ENCODE measurements around the gene ADAMTS12.
"Not testable (repeated sequence)": the region's sequence is repeated elsewhere in the genome, so short reads cannot be mapped to it uniquely, and the experiment has no call there.

Gene ADAMTS12

DNA sequence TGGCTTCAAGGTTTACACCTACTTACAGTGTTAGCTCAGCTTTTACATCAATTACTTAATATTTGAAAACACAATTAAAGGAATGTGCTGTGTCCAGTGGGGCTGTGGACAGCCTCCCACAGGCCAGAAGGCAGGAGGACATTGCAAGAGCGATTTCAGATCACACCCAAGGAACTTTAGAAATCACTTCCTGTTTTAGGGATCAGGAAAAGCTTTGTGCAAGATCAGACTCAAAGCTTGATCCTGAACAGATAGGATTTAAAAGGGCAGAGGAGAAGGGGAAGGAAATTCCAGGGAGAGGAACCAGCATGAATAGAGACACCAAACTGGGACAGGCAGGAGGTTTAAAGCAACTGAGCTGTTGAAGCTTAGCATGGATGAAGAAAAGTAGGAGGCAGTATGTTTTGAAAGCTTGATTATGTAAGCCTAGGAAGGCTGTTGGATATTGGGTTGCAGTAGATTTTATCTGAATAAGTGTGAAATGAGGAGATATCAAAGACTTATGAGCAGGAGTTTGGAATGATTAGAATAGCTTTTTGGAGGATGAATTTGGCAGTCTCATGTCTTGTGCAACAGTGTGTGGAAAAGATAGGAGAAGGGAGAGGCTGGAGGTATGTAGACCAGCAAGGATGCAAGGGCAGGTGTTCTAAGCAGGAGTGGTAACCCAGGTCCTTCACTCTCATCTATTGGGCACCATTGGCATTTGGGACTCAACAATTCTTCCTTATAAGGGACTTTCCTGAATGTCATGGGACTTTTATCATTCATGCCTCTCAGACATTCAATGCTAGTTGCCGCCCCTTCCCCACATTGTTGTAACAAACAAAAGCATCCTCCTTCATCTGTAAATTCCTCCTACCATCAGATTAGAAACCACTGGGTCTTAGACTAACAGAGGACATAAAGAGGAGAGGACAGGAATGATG is 327.5 kb downstream of the ADAMTS12 start:
- DNase-seq: no peak

DNA sequence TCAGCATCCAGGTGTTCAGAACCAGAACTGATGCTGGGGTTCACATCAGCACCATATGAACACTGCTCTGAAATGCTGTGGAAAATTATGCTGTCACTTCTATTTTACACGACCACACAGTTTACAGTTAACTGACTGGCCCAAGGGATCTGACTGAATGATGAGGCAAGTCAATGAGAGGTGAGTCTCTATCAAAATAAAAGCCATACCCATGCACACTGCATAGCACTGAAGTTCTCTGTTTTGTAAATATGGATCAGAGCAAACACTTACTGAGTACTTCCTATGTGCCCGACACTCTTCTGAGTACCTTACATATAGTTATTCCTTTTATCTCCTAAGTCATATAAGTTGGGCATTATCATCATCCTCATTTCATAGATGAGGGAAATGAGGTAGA is 328.3 kb downstream of the ADAMTS12 start:
- no peak for DNase-seq

DNA sequence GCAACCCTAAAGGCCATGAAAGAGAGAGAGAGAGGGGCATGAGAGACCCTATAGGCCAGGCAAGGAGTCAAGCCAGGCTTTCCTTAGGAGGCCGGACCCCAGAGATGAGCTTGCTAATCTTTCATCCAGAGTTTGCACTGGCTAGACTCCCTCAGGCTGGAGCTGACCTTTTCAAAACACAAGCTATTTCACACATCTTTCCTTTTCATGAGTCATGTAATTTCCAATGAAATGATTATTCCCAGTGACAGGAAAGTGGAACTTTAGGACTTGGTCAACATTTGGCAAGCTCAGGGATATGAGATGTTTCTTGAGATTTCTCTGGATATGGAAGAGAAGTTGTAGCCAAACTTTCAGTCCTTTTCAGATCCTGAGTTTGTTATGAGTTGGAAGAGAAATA is 333.3 kb downstream of the ADAMTS12 start:
- no peak for DNase-seq

DNA sequence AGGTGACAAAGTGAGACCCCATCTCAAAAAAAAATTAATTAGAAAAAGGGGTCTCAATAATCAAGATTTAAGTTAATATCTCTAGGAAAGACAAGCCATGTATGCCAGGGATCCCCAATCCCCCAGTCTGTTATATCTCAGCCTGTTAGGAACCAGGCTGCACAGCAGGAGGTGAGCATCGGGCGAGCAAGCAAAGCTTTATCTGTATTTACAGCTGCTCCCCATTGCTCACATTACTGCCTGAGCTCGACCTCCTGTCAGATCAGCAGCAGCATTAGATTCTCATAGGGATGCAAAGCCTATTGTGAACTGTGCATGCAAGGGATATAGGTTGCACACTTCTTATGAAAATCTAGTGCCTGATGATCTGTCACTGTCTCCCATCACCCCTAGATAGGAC is 334.2 kb downstream of the ADAMTS12 start:
- no peak for DNase-seq

DNA sequence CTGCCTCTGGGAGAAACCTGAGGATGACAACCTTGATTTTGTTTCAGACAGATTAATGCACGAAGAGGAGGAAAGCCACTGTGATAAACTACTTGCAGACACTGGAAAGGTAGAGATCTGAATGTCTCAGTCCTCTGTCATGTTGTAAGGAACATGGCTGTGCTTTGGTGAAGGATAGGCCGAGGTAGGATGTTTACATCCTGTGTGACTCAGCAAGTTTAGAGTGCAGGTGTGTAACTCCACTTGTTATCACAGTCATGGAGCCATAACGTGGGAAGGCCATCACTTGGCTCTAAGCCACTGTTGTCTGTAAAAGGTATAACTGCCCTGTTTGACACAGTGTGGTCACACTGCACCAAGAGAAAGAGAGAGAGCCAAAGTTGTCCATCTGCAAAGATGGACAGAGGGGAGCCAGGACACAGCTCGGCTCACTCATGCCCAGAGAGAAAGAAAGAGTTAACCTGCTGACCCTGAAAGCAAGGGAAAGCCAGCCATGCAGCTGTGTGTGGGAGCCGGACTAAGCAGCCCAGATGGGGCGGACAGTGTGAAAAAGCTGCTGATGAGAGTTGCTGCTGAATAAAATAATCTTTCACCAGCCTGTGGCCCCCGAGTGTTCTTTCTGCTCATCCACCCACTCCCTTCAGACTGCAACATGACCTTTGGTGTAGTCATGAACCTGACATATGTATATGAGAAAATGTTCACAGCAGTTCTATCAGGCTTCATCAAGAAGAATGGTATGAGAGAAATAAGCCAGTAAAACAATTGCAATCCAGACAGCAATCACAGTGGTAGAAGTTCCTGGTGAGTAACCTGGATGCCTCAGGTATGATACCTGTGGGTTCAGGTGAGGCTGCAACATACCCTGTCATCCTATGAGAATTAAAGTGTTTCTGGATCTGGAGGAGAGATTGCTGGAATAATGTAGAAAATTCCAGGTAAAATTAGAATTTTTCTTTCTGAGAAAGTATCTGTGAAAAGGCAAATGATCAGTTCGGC is 335.2 kb downstream of the ADAMTS12 start:
- no peak for DNase-seq

DNA sequence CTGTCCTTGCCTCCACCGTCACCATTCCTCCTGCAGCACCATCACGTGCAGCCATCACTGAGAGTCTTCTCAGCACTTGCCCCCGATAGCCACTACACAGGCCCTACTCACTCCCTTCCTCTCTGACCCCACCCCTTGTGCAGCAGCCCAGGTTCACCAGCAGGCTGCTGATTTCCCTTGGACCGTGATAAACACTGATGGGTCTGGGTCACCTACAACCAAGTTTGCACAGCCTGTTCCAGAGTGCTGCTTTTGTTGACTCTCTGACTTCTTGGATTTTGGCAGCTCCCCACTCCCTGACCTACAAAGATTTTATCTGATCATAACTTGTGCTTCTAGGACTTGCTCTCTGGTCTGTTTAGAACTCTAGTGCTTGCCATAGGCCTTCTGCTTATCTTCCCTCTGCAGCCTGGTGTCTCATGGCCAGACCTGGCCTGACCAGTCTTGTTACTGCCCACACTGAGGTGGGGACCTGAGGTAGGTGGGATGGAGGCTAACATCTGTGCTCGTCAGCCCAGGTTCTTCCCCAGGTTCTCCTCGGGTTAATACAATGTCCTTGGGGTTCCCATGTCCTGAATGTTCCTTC is 341.7 kb downstream of the ADAMTS12 start:
- no peak for DNase-seq

DNA sequence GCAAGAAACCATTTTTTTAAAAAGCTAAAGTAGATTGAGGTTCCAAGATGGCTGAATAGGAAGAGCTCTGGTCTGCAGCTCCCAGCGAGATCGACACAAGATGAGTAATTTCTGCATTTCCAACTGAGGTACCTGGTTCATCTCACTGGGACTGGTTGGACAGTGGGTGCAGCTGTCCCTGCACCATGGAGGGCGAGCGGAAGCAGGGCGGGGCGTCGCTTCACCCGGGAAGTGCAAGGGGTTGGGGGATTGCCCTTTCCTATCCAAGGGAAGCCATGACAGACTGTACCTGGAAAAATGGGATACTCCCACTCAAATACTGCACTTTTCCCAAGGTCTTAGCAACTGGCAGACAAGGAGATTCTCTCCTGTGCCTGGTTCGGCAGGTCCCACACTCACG is 352.0 kb downstream of the ADAMTS12 start:
- DNase-seq: not testable (repeated sequence)

DNA sequence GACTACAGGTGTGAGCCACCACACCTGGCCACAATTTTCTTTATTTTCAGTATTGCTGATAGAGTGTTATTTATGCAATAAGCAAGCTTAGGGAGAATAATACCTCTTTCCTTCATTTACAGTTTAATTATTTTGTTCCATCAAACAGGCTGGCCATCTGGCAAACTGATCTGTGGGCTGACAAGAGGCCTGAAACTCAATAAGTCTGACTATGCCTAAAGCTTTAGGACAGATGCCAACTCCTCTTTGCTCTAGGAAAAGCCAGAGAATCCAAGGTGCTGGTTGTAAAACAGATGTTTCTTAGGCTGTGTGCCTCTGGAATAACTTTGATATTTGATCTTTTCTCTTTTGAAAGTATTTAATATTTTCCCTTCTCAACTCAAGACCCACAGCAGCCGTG is 352.6 kb downstream of the ADAMTS12 start:
- no peak for DNase-seq

DNA sequence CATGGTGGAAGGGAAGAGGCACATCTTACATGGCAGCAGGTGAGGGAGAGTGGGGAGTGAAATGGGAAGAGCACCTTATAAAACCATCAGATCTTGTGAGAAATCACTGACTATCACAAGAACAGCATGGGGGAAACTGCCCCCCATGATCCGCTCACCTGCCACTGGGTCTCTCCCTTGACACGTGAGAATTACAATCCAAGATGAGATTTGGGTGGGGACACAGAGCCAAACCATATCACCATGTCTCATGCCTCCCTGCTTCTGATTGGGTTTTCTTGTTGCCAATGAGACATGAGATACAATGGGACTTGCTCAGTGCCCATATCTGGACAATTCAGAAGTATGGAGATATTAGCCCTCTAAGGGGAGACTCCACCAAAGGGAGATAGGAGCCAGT is 353.6 kb downstream of the ADAMTS12 start:
- DNase-seq: no peak

DNA sequence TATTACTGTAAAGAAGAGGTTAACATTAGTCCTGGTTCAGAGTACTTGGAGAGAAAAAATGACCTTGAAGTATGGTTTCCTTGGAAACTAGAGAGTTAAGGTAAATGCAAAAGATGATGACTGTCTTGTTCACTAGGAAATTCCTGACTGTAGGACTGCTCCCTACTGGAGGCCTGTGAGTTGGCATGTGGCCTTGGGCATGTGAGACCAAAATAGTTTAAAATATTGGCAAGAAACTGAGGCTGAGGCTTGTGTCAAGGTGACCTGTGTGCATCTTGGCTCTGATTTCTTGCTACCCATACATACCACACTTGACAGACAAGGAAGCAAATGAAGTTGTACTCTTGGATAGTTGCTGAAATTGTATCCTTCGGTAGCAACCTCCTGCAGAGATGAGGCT is 354.6 kb downstream of the ADAMTS12 start:
- DNase-seq: no peak

DNA sequence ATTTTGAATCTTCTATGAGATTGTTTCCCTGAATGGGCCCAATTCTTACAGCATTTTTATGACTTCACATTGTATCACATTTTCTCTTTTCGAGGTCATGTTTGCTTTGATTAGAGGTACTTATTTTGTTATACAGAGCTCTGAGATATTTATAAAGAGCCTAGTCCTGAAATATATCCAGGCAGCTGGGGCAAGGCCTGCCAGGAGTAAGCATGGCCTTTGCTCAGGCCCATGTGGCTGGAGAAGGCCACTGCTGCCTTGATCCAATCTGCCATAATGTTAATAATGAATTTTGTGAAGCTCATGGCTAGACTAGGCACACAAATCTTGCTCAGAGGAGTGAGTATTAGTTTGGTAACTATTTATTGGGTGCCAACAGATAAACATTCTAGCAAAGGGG is 355.0 kb downstream of the ADAMTS12 start:
- DNase-seq: no peak

DNA sequence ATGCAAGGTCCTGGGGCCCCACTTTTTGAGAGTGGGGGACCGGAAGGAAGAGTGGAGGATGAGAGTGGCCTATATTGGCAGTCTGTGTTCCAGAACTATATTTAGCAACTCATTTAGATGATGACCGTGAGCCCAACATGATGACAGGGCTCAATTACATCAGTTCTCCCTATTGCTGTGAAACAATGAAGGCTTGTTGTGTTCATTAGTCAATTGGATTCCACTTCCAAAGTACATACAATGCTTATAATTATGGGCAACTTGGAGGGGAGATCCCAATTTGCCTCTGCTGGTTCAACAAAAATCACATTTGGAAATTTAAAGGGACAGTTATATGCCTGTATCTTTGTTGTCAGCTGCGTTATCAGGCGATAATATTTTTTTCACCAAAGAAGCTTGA is 360.0 kb downstream of the ADAMTS12 start:
- no peak for DNase-seq

DNA sequence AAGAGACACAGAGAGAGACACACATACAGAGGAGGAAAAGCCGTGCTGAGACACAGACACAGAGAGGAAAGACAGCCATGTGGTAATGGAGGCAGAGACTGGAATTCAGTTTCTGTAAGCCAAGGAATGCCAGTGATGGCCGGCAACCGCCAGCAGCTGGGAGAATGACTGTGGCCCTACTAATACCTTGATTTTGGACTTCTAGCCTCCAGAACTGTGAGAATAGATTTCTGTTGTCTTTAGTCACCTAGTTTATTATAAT is 360.8 kb downstream of the ADAMTS12 start:
- no peak for DNase-seq

DNA sequence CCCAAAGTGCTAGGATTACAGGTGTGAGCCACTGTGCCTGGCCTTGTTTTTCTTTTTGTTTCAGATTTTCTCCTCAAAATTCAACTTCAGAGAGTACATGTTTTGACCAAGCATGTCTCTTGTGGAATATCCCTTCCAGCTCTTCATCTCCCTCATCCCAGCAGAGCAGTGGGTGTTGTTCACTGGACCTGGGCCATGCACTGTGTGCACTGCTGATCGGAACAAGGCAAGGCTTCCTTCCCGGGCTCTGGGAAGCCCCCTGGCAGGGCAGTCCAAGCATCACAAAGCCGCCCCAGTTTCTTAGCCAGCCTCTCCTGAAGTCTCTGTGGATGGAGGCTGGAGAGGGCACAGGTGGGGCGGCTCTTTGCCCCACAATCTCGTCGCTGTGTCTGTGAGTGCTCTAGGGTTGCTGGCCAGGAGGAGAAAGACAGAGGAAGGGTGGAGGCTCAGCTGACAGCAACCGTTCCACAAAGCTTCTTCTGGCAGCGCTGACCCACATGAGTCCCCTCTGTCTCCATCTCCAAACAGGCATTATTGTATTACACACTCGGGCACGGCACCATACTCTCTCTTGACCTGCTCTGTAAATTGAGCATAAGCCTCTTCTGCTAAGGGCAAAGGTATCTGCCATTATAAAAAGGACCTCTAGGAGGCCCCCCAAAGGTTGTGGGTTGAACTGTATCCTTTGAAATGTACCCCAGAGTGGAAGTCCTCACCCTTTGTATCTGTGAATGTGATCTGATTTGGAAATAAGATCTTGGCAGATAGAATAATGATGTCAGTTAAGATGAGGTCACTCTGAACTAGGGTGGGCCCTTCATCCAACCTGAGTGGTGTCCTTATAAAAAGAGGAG is 361.4 kb downstream of the ADAMTS12 start:
- no peak for DNase-seq

DNA sequence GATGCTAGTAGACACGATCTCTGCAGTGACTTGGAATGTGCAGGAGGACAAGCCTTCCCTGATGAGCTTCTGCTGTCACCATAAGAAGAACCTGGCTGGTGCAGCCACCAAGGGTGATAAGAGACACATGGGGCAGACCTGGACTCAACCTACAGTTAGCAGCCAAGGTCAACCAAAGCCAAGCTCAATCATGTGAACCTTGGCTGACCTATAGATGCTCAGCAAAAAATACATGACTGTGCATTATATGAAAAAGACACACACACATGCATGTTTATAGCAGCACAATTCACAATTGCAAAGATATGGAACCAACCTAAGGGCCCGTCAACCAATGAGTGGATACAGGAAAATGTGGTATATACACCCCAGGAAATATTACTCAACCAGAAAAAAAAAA is 364.1 kb downstream of the ADAMTS12 start:
- DNase-seq: no peak

DNA sequence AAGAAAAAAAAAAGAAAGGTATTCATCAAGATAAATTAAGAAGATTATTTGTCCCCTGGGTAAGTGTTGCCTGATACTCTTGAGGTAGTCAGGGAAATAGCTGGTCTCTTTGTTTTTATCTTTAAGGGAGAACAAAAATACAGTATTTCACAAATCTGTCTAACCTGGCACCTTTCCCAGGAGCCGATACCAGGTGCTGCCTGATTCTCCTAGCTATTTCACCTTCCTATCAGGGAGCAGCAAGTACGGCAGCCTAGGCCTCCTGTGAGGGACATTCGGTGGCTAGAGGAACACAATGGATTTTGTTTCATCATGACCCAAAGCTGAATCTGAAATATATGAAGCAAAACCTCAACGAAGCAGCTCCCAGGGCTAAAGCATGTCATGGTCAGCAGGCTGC is 365.0 kb downstream of the ADAMTS12 start:
- no peak for DNase-seq

DNA sequence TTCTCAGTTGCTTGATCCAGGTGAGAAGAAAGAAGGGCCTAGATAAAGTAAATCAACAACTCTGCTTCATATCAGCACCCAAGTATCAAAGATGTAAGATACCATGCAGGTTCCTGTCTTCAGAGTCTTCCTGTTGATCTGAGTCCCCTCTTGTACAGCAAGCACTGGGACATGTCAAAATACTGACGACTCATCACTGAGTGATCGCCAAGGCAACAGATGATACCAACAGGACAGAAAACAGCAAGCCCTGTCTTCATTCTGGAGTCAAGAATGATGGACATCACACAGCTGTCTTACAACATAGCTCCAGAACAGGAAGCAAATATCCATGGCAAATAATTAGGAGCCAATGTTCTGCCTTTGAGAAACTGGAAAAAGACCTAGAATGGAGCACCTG is 367.3 kb downstream of the ADAMTS12 start:
- DNase-seq: no peak

DNA sequence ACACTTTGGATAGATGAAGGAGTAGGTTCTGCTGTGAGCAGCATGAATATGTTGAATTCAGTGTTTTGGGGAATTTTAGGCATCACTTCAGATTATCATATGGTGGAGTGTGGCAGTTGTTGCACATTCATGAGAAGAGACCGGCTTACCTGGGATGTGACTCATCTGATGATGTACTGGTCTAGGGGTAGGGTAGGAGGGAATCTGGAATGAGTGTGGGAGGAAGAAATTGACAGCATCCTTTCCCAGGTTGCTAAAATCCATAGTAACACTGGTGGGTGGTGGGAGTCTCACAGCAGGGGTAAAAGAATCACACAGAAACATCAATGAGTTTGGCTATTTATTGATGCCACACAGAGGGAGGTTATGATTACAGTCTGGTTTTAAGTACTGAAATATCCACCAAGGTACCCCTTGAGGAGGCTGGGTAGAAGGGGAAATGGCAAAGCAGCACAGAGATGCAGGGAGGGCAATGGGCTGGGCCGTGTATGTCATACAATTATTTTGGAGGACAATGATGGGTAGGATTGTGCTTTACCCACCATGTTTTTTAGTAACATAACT is 368.5 kb downstream of the ADAMTS12 start:
- DNase-seq: no peak

DNA sequence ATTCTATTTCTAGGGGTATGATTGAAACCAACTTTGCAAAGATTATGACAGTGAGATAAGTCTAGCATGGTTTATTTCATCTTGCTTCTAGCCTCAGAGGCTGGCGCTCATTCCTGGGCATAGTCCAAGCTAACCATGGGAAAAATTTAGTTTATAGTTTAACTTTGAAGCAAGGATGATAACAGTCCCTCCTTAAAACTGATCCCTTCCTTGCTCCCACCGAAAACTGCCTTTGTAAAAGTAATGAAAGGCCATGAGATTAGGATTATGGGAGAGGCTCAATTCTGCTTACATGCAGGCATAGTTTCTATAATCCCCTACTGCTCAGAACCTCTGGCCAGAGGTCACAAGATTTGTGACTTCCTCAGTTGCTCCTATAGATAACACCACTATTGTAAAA is 375.4 kb downstream of the ADAMTS12 start:
- DNase-seq: no peak

DNA sequence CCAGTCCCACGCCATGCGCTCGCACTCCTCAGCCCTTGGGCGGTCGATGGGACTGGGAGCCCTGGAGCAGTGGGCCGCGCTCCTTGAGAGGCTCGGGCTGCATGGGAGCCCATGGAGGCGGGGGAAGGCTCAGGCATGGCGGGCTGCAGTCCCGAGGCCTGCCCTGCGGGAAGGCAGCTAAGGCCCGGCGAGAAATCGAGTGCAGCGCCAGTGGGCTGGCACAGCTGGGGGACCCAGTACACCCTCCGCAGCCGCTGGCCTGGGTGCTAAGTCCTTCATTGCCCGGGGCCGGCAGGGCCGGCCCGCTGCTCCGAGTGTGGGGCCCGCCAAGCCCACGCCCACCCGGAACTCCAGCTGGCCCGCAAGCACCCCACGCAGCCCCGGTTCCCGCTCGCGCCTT is 376.4 kb downstream of the ADAMTS12 start:
- not testable (repeated sequence) for DNase-seq

DNA sequence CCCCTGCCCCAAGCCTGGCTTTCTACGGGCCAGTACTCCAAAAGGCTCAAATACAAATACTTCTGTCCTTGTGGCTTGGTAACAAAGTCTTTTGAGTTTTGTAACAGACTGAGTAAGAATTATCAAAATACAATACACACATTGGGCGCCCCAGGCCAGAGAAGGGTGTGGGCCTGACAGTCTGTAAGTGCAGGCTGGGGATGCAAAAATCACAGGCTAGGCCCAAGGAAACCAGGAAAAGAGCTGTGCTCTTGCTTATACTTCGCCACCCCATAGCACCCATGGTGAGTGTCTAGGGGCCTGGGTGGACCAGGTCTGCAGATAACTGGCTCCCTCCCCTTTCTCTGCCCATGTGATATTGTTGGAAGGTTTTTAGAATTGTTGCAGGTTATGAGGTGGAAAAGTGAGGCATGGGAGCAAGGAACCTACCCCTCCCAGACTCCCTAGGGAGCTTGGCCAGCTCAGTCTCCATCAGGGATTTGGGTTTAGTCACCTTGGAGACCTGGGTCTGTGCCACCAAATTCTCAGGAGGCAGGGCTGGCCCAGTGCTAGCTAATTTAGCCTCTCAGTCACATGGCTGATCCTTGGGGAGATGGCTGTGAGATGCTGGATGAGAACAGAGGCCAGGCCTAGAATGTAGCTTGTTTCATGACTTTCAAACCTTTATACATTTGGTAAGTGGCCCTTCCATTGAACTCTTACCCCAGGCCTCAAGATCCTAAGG is 378.2 kb downstream of the ADAMTS12 start:
- peak; percentile 26 for DNase-seq

DNA sequence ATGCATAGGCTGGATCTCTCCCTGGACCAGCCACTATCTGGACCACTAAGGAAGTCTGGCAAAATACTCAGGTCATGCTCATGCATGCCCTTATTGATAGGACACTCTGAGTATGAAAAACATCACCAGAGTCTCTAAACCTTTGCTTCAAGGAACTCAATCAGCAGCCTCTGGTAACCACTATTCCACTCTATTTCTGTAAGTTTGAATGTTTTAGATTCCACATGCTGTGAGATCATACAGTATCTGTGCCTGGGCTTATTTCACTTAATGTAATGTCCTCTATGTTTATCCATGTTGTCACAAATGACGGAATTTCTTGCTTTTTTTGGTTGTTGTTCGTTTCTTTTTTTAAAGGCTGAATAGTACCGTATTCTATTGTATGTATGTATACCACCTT is 382.8 kb downstream of the ADAMTS12 start:
- no peak for DNase-seq

Measured in NCI-H1436 (cell line).